NCI-H2171 treated with DMSO at 0.1 percent for 48 hours (cell line): ENCODE results near the gene SLC7A5.
"Not testable (repeated sequence)": the region's sequence is repeated elsewhere in the genome, so short reads cannot be mapped to it uniquely, and the experiment has no call there.

Source experiments
- DNase-seq: peaks from one replicate; lab custom pipeline; 2025; lab: John Stamatoyannopoulos, UW

Gene SLC7A5

DNA sequence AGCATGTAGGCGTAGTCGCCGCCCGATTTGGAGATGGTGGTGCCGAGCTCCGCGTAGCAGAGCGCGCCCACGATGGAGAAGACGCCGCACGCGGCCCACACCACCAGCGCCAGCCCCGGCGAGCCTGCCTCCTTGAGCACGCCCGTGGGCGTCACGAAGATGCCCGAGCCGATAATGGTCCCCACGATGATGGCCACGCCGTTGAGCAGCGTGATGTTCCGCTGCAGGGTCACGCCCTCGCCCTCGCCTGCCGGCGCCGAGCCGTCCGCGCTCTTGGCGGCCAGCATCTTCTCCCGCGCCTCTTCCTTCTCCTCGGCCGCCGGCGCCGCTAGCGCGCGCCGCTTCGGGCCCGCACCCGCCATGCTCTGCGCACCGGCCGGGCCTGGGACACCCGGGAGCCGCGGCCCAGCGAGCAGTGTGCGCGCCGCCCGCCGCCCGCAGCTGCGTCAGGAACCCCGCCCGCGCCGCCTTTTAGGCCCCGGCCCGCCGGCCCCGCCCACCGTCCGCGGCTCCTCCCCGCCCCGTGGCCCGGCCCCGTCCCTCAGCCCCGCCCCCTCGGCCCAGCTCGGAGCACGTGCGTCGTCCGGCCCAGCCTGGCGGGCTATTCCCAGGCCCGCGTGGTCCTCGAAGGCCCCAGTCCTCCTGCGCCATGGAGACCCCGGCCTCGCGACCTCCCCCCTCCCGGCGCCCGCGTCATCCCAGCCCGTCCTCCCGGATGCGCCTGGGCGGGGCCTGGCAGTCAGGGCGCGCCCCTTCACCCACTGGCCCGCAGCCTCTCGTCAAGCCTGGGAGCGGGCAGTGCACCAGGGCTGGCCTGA lies at the start of gene SLC7A5:
Gene SLC7A5, minus strand, starts transcription at position 447 of the 818 bp plus-strand sequence. Its CDS starts 85 bp downstream, at position 362.
- DNase-seq, result peak; percentile 54

DNA sequence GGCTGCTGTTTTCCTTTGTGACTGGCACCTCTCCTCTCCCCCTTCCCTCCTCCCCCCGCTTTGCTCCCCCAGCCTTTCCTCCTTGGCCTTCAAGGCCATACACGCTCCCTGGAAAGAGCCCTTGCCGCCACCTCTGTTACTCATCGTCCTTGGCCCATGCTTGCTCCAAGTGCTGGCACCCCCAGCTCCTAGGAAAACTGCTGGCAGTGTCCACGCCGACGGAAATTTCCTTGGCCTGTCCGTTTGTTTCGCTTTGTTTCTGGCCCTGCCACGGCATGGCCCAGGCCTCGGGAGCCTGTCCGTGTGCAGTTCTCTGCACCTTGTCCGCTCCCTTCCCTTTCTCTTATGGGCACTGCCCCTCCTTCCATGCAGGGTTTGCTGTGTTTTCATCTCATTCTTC lies 49.0 kb upstream of the SLC7A5 start:
- no peak for DNase-seq

DNA sequence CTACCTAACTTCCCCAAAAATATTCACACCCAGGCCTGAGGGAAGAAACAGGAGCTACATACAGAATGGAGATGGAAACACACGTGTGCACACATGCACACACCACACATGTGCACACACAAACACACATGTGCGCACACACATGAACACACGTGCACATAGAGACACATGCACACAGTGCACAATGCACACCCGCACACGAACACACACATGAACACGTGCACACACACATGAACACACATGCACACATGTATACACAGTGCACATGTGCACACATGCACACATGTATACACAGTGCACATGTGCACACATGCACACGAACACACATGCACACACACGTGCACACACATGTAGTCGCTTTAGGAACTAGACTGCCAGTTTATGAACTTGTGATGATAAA lies 48.2 kb upstream of the SLC7A5 start:
- DNase-seq, result no peak

DNA sequence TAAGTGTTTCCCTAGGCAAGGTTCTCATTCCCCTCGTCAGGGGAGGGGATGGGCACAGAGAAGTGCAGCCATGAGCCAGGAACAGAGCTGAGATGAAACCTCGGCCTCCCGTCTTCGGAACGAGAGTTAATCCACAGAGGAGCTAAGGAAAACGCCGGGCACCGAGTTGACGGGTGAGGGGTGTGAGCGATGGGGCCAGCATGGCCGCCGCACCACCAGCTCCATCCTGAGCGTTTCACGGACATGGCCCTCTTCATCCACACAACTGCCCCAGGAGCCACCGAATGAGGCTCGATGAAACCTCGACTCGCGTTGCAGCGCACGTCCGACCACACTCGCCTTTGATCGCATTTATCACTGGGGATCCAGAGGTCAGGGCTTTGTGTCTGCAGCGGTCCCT lies 45.5 kb upstream of the SLC7A5 start:
- no peak for DNase-seq

DNA sequence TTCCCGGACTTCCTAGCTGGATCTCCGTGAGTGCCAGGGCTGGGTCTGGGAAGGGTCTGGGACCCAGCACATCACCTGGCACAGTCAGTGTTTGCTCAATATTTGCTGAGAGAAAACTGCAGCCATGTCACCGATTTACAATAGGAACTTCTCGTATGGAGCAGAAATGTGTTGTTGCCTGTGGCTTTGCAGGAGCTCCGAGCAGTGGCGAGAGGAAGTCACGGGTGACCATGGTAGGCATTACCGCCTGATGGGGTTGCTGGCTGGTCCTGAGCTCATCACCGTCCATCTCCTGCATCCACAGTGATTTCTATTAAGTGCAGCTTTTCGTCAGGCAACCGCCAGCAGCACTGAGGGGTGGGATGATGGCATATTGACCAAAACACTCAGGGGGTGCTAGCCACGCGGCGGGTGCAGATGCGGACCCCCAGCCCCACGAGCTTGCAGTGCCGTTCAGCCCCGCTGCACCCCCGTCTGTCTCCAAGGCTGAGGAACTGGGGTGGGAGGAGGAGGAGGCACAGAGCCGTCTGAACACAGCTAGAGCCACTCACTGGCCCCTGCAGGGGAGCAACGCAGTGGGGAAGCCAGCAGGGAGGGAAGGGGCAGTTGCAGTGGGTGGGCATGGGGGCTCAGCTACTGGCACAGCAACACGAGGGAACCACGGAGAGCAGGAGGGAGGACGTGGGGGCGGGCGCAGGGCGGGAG lies 44.9 kb upstream of the SLC7A5 start:
- not testable (repeated sequence) for DNase-seq

DNA sequence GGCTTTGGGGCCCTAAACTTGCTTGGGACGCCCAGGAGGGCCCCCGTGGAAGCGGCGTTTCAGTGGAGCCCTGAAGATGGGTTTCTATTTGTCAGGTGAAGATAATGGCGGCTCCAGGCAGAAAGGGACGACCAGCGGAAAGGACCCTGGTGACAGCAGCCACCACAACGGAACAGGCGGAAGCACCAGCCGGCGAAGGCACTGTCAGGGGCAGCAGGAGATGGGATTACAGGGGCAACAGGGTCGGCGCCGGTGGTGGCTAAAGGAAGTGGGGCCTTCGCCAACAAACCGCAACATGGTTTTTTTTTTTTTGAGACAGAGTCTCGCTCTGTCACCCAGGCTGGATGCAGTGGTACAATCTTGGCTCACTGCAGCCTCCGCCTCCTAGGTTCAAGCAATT lies 43.4 kb upstream of the SLC7A5 start:
- not testable (repeated sequence) for DNase-seq

DNA sequence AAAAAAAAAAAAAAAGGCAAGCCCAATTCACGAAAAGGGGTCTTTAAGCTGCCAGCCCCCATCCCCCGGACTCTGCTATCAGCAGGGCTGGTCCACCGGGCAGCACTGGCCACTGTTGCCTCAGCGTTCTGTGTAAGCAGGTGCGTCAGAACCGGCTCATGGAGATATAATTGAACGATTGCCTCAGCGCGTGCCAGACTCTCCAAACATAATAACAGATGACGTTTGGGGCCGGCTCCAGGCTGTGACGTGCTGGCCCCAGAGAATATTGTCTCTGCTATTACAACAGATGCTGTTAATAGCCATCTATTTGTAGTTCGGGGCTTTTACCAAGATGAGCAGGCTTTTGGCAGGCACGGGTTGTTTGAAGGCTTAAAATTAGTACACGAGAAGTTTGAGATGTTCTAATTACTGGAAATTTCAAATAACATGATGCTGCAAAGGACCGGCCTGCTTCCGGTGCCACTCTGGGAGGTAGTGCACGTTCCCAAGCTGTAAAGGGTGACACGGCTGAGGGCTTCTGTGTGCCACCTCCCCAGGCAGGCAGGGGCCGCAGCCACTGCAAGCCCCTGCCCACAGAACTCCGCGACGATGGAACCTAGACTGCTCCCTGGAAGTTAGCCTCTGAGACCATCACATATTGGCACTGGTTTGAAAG lies 41.9 kb upstream of the SLC7A5 start:
- DNase-seq, result peak; percentile 87

DNA sequence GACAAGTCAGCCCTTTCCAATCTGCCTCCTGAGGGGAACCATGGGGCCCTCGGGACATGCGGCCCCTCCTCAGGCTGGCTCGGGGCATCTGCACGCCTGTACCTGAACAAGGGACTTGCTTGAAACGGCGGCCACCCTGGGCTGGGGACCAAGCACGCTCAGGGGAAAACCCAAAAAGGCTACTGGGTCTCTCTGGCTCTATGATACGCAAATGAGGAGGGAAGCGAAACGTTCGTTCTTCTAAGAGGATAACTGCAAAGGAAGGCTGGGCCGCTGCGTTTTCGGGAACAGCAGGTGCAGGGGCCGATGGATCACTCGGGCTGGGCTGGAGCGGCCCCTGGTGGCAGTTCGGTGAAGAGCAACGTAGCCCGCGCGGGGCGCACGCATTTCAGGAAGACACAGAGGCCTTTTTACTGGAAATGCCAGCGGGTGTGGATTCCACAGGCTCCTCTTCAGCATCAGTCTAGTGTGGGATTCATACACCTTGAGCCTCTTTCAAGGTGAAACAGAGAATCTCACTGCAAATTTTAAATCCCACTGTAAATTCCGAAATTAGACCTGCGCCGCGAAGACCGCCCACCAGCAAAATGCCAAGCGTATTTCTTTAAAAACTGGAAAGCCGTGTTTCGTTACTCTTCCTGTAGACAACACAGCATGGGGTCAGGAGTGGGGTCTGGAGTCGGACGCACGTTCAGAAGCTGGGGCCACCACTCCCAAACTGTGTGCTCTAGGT lies 40.1 kb upstream of the SLC7A5 start:
- peak; percentile 76 for DNase-seq

DNA sequence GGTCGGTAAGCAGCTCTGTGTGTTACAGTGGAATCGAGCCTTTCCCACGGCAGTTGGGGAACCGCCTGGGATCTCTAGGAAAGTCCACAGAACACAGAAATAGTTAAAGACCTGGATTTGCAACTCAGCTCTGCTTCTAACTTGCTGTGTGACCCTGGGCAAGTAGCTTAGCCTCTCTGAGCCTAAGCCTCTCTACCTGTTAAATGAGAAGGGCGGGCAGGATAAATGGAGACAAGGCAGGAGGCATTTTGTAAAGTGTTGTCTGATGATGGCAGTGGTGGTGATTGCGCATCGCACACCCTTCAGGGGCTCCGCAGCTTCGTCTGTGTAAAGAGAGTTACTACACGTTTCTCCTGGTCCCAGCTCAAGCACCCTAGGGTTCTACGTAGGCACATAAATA lies 38.8 kb upstream of the SLC7A5 start:
- not testable (repeated sequence) for DNase-seq

DNA sequence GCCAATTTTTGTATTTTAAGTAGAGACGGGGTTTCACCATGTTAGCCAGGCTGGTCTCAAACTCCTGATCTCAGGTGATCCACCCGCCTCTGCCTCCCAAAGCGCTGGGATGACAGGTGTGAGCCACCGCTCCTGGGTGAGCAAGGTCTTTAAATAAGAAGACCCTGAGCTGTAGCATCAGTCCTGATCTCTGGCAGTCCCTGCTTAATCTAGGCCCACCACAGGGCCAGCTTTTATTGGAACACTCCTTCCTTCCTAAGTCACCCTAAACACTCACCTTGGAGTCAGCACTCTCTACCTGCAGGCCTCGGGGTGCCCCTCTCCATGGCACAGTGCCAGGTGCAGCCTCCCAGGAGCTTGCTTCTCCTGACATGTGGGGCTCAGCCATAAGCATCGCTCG lies 36.2 kb upstream of the SLC7A5 start:
- not testable (repeated sequence) for DNase-seq

DNA sequence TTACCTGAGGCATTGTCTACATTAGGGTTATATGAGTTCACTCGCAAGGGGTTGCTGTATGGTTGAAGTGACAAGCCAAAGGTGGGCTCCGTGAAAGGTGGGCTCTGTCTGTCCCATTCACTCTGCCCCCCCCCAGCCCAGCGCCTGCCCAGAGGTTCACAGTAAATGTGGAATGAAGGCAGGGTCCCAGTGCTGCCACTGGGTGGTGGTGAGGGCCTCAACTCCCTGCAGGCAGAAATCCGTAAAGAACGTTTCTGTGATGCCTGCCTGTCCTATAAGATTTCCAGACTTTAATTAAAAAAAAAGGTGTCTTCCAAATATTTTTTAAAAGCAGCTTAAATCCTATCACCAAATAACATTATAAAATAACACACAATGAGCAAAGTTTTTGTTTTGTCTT lies 35.7 kb upstream of the SLC7A5 start:
- not testable (repeated sequence) for DNase-seq

DNA sequence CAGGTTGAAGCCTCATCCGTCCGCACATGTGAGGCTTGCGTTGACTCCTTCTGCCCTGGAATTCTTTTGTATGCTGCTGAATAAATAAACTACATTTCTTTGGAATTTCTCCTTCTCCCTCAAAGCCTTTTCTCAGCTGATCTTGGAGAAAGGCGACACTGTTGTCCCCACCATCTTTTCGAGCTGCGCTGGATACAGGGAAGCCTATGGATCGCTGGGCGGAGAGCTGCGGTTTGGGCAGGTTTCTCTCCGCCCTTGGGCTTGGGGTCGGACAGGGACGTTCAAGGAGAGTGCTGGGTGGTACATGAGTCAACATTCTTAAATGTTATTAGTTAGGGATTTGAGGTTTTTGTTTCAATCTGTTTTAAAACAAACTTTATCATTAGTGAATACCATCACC lies 31.2 kb upstream of the SLC7A5 start:
- DNase-seq, result not testable (repeated sequence)

DNA sequence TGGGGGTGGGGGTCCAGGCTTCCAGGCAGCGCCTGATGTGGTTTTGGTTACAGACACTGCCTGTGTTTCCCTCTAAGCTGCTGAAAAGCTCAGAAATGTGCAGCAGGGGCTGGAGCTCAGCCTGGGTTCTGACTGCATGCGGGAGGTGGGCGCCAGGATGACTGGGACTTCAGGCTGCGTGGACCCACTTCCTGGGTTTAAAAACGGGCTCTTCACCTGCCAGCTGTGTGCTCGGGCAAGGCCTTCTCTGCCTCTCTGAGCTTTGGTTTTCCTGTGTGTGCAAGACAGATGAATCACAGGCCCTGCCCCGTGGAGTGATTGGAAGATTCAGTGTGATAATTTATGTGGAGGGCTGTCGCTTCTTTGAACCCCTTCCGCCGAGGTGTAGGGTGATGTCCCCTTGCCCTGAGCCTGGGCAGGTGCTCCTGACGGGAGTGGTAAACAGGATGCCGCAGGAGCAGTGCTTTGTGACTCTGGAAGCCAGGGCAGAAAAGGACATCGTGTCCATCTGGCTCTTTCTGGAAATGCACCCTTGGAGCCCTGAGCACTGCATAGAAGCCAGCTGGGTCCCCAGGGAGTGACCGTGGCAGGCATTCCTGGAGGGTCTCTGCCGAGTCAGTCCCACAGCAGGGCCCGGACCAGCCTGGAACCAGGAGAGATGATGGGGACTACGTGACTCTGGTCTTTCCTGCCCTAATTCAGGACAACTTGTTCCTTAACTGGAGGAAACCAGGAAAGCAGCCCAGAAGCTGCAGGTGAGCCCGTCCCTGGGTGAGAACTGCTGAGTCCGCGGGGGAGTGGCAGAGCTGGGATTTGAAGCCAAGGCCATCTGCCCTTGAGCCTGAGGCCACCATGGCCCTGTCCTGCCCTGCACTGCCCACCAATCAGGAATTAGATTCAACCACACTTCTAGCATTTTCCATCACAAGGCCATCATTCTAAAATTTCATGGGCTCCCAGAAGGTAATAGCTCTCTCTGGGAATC lies 28.5 kb upstream of the SLC7A5 start:
- no peak for DNase-seq

DNA sequence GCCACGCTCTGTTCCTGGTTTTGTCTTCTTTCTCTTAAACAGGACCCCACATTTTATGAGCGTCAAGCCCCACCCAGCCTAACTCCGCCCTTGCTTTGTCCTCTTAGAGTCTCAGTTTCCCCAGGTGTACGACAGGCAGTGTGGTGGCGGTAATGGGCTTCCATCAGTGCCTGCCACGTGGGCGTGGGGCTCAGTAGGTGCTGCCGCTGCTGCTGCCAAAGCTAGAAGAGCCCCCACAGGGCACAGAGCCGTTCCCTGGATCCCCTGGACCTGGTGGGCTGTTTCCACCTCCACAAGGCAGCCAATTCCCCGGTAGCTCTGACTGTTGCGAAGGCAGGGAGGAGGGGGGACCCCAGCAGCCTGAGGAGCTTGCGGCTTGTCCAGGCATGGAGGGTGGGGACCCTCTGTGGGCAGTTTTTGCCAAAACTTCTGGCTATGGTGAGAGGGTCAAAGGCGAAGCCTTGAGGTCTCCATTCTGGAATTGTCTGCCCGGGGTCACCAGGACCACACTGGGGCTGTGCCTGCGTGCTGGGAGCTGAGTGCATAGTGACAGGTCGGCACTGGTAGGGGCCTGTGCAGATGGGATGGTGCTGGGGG lies 27.7 kb upstream of the SLC7A5 start:
- not testable (repeated sequence) for DNase-seq

DNA sequence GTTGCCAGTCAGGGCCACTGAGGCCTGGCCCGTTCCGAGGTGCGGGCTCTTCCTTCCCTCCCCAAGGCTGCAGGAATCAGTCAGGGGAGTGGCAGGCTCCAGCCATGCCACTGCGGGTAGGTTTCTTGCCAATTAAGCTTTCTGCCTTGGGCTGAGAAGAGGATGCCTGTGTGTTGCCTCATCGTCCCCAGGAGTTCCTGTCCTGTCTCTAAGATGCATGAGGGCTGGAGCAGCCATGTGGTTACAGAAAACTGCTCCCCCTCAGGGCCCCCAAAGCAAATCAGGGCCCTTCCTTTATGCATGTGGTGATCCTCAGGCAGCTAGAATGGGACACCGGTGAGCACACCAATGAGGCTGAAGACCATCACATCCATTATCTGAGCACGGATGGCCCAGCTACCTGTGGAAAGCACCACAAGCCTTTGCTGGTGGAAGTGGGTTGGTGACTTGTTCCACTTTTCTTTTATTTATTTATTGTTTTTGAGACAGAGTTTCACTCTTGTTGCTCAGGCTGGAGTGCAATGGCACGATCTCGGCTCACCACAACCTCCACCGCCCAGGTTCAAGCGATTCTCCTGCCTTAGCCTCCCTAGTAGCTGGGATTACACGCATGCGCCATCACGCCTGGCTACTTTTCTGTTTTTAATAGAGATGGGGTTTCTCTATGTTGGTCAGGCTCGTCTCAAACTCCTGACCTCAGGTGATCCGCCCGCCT lies 27.0 kb upstream of the SLC7A5 start:
- not testable (repeated sequence) for DNase-seq

DNA sequence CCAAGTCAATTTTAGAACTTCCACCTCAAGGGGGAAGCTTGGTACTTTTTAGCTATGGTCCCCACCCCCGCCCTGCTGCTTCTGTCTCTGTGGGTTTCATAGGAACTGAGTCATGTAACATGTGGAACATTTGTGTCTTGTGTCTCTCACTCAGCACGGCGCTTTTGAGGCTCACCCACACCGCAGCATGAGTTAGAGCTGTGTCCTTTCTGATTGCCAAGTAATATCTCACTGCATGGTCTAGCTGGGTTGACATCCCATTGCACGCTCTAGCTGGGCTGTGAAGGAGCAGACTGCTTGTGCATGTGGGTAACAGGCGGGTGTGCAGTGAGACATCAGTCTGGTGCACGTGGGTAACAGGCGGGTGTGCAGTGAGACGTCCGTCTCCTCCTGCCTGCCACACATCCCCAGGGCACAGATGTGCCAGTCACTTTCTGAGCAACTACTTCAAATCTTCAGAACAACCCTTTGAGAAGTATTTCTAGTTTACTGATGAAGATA lies 26.4 kb upstream of the SLC7A5 start:
- no peak for DNase-seq

DNA sequence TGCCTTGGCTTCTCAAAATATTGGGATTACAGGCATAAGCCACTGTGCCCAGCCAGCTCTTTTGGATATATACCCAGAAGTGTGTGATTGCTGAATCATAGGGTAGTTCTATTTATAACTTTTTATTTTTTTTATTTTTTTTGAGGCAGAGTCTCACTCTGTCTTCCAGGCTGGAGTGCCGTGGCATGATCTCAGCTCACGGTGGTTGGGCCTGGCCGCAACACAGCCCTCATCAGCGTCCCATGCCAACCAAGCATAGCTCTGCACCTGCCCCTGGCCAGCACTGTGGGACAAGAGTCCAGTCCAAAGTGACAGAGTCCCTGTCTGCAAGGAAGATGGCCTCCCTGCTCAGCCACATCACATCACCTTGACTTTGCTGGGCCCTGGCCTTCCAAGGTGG lies 24.7 kb upstream of the SLC7A5 start:
- not testable (repeated sequence) for DNase-seq

DNA sequence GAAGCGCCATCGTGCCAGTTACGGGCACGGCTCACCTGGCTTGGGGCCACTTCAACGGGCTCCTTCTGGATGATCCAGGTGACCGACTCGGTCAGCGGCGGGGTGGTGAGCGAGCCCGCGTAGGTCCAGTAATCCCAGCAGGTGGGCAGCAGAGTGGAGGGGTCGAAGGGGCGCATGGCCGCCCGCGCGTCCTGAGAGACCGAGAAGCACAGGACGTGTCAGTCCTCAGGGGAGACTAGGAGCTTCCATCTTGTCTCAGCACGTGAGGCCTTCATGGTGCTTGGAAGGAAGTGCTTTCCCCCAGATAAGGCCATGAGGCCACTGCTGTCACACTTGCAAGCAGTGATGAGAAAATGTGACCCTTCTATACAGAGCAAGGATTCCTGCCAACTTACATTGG lies 22.5 kb upstream of the SLC7A5 start:
- DNase-seq, result no peak

DNA sequence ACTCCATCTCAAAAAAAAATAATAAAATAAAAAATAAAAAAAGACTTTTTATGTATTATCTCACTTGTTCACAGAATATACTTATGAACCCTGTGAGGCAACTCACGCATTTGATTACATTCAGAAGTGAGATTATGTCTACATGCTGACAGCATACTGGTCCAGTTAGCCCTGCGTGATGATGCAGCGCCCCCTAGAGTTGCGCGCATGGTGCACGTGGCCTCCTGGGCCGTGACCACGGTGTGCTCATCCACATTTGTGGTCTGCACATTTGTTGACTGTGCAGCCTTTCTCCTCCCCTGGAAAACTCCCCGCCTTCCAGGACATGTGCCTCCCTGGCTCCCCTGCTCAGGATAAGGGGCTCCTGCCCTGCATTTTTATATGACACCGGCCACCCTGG lies 20.5 kb upstream of the SLC7A5 start:
- not testable (repeated sequence) for DNase-seq

DNA sequence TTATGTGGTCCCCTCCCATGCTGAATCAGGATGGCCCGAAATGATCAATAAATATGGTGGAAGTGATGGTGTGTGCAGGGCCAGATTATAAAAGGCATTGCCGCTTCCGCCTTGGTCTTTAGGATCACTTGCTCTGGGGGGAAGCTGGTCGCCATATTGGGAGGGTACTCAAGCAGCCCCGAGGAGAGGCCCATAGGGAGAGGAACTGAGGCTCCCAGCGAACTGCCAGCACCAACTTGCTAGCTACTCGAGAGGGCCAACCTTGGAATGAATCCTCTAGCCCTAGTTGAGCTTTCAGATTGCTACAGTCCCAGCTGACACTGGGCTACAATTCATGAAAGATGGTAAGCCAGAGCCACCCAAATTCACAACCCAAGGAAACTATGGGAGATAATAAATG lies 19.0 kb upstream of the SLC7A5 start:
- DNase-seq, result not testable (repeated sequence)
